KBM-7 (cell line): ENCODE data around the gene RASEF.

Experiments
- DNase-seq: peaks from one replicate; pipeline ENCODE4 v3.0.0-alpha.2; 2015
- in situ Hi-C: fragments of 300-500 bp; cut with MboI; formaldehyde crosslinking; loops from 2 replicates; pipeline ENCODE4 v1.14.3; 2020; ENCODE audit warnings: low sequenced_read_pairs, low pct_unique_long_range_greater_than_20kb, mixed read lengths

Gene RASEF

DNA sequence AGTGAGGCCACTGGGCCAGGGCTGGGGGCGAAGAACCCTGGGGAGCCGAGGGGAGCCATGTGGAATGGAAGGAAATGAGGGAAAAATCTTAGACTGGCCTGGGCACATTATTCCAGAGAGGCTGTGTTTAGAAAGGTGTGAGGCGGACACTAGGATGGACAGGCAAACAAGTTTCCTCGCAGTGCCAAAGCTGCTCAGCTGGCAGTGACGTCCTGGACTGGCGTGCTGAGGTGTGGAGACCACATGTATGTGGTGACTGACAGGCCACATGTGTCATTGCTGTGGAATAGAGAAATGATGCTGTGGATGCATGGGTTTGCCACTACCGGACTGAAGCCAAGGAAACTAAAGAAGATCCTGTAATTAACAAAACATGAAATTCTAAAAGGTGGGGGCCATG, 42.6 kb downstream of the RASEF start:
- in situ Hi-C loops, result no loop called here
- DNase-seq, result no peak

GRCh38 chr9:83019246-83019645, 43.7 kb downstream of the RASEF start:
- in situ Hi-C loops, result no loop called here
- DNase-seq, result no peak

DNA sequence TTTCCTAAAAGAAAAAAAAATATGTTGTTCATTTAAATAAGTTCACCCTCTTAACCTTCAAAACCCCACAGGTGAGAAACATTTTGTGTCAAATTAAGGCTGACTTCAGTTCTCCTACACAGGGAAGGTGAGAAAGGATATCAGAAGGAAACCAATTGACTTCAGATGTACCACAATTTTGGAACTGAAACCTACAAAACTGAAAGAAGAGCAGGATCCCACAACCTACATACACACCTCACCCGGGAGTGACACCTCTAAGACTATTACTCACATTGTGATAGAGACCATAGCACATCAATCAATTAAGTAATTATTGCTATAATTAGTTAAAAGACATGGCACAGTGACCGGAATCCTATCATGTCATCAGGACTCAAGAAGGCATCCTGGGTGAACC, 47.0 kb downstream of the RASEF start:
- in situ Hi-C loops, result no loop called here

DNA sequence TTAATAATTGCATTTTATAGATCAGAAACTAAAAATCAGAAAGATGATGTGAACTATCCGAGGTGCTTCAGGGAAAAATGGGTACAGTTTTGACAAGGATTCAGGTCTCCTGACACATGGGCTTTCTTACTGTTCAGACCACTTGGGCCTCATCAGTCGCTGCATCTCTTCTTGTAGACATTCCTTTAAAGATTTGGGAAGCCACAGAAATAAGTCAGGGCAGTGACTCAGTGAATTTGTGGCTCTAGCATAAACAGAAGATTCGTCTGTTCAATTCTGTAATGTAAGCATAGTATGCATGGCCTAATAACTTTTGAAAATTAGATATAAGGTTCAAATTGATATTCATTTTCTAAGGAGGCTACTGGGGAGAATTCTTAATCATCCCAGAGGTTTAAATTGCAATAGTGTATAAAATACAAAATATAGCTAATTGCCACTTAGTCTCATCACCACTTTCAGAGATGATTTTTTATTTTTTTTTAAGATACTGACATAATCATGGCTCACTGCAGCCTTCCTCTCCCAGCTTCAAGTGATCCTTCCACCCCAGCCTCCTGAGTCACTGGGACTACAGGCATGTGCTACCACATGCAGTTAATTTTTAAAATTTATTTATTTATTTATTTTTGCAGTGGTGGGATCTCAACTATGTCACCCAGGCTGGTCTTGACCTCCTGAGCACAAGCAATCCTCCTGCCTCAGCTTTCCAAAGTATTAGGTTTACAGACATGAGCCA, 48.9 kb downstream of the RASEF start:
- no peak for DNase-seq
- in situ Hi-C loops, result no loop called here

More for the DNA sequence above, 47.0 kb downstream of the RASEF start:
- no peak for DNase-seq

DNA sequence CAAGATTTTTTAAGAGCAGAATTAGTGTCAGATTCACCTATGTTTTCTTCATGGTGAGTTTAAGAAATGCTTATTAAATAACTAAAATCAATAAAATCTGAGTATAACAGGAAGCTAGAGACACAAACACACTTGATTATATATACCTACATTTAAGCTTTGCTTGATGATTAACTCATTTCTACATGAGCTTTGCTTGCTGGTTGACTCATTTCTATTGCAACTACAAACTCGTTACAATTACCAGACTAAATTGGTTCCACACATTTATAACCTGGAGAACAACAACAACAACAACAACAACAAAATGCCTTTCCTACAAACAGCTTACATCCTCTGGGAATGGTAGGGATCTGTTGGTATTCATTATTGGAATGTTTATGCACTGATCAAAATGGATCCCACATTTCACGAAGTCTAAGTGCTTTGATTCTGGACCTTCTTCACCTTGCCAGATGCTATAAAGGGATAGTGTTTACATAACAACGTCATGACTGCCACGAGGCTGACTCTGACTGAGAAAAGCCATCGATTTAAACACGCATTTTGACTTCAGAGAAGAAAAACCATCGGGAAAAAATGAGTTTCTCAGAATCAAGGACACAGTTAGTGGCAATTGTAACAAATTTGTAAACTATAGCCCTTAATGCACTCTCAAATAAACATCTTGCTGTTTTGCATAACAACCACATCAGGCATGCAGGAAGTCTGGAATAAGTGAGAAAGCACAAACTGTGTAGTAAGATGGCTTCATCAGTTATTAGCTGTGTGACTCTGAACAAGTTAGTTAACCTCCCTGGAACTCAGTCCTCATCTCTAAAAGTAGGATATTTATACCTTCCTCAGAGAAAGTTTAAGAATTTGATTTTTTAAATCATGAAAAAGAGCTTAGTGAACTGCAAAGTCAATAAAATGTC, 49.8 kb downstream of the RASEF start:
- in situ Hi-C loops, result no loop called here

GRCh38 chr9:83012168-83012921, 50.6 kb downstream of the RASEF start:
- DNase-seq, result no peak
- in situ Hi-C loops, result no loop called here

More for the DNA sequence above, 49.8 kb downstream of the RASEF start:
- DNase-seq, result no peak

DNA sequence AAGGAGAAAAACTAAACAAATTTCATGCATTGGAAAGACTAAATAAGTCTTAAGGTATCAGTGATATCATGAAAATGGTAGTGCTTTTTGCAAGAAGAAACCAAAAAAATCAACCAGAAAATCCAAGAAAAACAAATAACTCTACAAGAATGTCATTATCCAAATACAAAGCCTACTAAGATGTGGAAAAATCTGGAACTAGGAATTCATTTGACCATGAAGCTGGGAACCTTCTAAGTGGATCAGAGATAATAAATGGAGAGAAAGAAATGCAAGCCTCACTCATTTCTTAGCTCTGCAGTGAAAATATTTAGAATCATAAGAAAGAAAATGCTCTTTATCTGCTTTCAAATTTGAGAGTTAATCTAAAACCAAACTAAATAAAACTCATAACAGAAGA, 51.3 kb downstream of the RASEF start:
- in situ Hi-C loops, result no loop called here
- DNase-seq, result no peak

DNA sequence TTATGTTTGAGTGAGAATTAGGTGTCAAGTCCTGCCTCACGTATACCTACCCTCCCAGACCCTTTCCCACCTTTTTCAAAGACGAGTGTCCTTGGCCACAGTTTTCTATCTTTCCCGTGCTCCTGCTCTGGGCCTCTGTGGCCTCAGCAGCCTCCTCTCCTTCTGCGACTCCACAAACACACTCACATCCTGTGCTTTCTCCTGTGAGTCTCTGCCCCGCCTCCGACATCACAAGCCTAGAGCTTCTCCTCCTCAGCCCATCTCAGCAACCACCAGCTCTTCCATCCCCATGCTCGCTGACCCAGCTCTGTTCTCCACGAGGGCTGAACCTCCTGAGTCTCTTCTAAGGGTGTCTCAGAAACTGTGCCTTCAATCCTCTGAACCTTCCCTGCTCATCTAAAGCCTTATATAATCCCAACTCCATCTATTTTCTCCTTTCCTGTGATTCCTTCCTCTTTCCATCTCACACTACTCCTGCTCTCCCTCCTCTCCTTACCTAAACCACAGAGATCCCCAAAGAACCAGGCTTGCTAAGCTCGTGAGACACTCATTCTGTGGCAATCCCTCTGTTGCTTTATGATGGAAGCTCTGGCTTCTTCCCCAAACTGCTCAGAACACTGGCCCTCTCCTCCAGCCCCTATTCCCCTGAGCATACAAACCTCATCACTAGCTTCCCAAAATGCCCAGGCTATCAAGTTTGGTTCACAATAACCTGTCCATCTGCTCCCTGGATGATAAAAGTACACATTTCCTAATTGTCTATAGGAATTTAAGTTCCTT, 55.2 kb downstream of the RASEF start:
- in situ Hi-C loops, result no loop called here
- DNase-seq, result no peak

GRCh38 chr9:83006378-83006777, 56.6 kb downstream of the RASEF start:
- in situ Hi-C loops, result no loop called here
- no peak for DNase-seq

DNA sequence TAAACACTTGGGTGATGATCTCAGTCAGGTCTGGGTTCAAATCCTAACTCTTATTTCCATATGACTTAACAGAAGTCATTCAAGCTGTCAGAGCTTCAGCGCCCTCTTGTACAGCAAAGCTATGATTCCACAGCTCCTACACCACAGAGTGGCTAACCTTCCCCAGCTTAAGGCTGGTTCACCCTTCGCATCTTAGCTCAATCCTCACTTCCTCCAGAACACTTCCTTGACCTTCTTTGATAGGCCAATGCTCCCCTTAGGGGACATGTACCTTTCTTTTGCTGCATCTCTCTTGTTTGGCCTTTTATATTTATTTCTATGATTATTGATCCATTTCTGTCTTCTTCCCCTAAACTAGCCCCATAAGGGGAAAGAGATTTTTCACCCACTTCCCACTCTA, 57.0 kb downstream of the RASEF start:
- no peak for DNase-seq
- in situ Hi-C loops, result no loop called here

DNA sequence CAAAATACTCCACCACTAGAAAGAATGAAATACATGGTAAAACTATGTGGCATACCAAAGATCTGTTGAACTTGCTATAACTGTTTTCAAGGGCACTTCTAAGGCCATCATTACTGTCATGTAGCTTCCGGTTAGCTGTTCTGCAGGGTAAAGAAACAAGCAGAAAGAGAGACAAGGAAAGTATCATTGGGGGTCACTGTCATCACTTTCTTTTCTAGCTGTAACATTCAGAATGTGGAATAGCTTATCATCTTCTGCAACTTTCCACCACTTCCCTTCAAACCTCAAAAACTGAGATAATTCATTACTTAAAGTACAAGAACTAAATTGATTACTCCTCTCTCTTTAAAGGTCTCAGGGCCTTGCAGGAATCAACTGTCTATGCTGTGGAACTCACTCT, 57.6 kb downstream of the RASEF start:
- no peak for DNase-seq
- in situ Hi-C loops, result no loop called here

GRCh38 chr9:83002329-83002728, 60.6 kb downstream of the RASEF start:
- in situ Hi-C loops, result no loop called here
- no peak for DNase-seq

GRCh38 chr9:83000765-83001164, 62.2 kb downstream of the RASEF start:
- in situ Hi-C loops, result no loop called here
- DNase-seq, result no peak

DNA sequence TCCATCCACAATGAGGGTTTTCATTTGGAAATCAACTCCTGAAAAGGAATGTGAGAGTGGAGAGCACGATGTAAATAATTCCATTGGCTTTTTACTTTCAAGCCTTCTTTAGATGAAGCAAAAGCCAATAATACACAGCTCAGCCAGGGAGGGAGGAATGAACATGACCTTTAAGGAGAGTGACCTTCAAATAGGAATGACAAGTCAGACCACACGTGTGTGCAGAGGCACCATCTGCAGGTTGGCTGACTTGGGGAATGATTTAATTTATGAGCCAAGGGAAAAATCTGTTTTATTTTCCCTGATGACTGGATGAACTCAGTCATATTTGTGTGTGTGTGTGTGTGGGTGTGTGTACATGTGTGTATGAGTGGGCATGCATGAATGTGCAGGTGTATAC, 64.5 kb downstream of the RASEF start:
- in situ Hi-C loops, result no loop called here

GRCh38 chr9:82997476-82998140, 65.3 kb downstream of the RASEF start:
- in situ Hi-C loops, result no loop called here
- no peak for DNase-seq

More for the DNA sequence above, 64.5 kb downstream of the RASEF start:
- no peak for DNase-seq

DNA sequence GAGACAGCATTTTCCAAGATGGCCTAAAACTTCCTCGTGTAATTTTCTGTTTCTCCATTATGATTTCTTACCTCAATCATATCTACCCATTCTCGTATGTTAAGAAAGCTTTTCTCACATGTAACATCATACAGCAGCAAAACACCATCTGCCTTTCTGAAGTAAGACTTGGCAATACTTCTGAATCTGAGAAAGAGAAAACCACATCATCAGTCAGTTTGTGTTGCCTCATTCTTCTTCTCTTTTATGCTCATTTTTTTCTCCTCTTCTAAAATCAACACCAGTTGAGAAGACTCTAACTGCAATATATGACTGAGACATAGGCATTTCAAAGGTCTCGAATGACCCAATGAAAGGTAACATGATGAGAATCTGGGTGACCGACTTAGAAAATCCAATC, 66.0 kb downstream of the RASEF start:
- in situ Hi-C loops, result no loop called here

DNA sequence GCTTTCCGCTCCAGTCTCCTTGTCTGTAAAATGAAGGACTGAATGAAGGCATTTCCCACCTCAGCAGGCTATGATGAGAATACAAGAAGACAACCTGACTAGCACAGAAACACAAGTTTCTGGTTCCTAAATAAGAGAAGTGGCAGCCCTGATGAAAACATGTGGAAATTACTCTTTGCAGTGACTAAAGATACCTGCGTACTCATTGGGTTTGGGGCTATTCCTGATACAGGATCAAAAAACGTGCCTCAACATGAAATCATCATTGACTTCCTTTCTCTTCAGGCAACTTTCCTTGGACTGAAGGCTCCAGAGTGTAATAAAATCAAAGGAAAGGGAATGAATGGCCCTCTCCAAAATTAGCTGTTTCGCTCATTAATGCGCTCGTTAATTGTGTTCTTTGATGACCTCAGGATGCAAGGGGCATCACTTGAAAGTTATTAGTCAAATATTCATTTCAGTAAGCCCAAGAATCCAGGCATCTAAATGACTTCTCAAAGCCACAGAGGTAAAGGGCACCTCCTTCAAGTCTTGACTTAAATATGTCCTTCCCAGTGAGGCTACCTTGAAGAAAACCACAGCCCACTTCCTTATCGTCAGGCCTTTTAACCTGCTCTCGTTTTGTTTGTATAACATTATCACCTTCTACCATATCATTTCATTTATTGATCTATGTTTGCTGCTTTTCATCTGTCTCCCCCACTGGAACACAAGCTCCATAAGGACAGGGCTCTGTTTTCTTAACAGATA, 68.9 kb downstream of the RASEF start:
- DNase-seq, result no peak
- in situ Hi-C loops, result no loop called here

More for the DNA sequence above, 66.0 kb downstream of the RASEF start:
- no peak for DNase-seq

DNA sequence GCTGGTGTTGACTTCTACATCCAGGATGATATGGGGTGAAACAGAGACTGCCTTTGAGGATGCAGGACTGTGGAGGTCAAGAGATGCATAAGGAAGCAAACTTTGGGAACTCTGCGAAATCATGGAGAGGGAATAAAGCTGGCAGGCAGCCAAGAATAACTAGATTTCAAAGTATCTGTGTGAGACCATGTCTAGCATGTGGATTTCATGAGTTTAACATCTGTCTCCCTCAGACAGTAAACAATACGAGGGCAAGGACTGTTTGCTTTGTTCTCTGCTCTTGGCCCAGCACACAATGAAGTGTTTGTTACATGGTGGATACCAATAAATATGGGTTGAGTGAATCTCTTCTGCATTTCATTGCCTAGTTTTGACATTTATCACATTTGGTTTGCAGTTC, 71.3 kb downstream of the RASEF start:
- in situ Hi-C loops, result no loop called here
- DNase-seq, result no peak
